ENCODE results near the gene CDK3. TPM values are rescaled to one million over a fixed set of nuclear protein-coding genes. Genes with fewer than 3 reads are reported as not detected.

Gene CDK3
- total RNA-seq, 4 donors from 2014 or later: 5.0 to 8.0 (median 5.8) TPM

GRCh38 chr17:76049836-76050537 lies 49.3 kb downstream of the CDK3 start:
- TF ChIP-seq CTCF (IDR thresholded peaks at IDR 0.05): no peak
- DNase-seq (ENCODE audit: low spot score) (no peak), ATAC-seq (ENCODE audit: low FRiP score) (no peak)

GRCh38 chr17:76050538-76051467 lies 50.1 kb downstream of the CDK3 start:
- DNase-seq (ENCODE audit: low spot score): no peak
- ATAC-seq (ENCODE audit: low FRiP score): no peak
- no peak for TF ChIP-seq CTCF (IDR thresholded peaks at IDR 0.05)

GRCh38 chr17:76051561-76051960 lies 50.9 kb downstream of the CDK3 start:
- TF ChIP-seq CTCF (IDR thresholded peaks at IDR 0.05): no peak
- ATAC-seq (ENCODE audit: low FRiP score): no peak
- no peak for DNase-seq (ENCODE audit: low spot score)

GRCh38 chr17:76053246-76054111 lies 52.8 kb downstream of the CDK3 start:
- TF ChIP-seq CTCF (IDR thresholded peaks at IDR 0.05): no peak
- ATAC-seq (ENCODE audit: low FRiP score): no peak
- no peak for DNase-seq (ENCODE audit: low spot score)

- no peak for TF ChIP-seq CTCF (IDR thresholded peaks at IDR 0.05)
Observed at GRCh38 chr17:76054112-76054476, 53.4 kb downstream of the CDK3 start.

More at GRCh38 chr17:76054112-76054476, 53.4 kb downstream of the CDK3 start:
- ATAC-seq (ENCODE audit: low FRiP score) (no peak), DNase-seq (ENCODE audit: low spot score) (no peak)

Other genes starting within 250 kb of the CDK3 start
- 10 to 100 TPM; 15.9 to 51.5 (median 28.5) TPM for gene GALK1, start 235.7 kb upstream of the CDK3 start, total RNA-seq
- gene UNK, start 216.0 kb upstream of the CDK3 start, total RNA-seq: 10 to 100 TPM; 19.4 to 38.9 (median 24.3) TPM
- 10 to 100 TPM in 2 of 4 donors, 1 to 10 TPM in 2; 3.2 to 27.1 (median 8.2) TPM for gene UNC13D, start 156.5 kb upstream of the CDK3 start, total RNA-seq
- gene WBP2, start 145.5 kb upstream of the CDK3 start, total RNA-seq: 10 to 100 TPM; 43.1 to 72.3 (median 50.2) TPM
- 10 to 100 TPM; 18.5 to 53.8 (median 29.6) TPM for gene TRIM47, start 122.3 kb upstream of the CDK3 start, total RNA-seq
- 10 to 100 TPM; 10.0 to 37.4 (median 16.2) TPM for gene TRIM65, start 103.9 kb upstream of the CDK3 start, total RNA-seq
- gene MRPL38, start 96.0 kb upstream of the CDK3 start, total RNA-seq: 10 to 100 TPM; 24.9 to 46.0 (median 35.6) TPM
- 1 to 10 TPM; 4.7 to 8.8 (median 7.0) TPM for gene FBF1, start 59.8 kb upstream of the CDK3 start, total RNA-seq
- gene ACOX1, start 21.7 kb upstream of the CDK3 start, total RNA-seq: 100 to 1,000 TPM in 3 of 4 donors, 10 to 100 TPM in 1; 63.7 to 176 (median 123) TPM
- 10 to 100 TPM; 17.5 to 28.6 (median 19.9) TPM for gene TEN1, start 21.6 kb upstream of the CDK3 start, total RNA-seq
- 1 to 10 TPM in 3 of 4 donors, under 1 TPM in 1; 0.47 to 3.7 (median 1.4) TPM for gene EVPL, start 26.5 kb downstream of the CDK3 start, total RNA-seq
- gene SRP68, start 71.7 kb downstream of the CDK3 start, total RNA-seq: 10 to 100 TPM; 42.3 to 62.0 (median 49.6) TPM
- under 1 TPM in 1 of 4 donors, not detected in 3; 0.50 TPM for gene GALR2, start 73.9 kb downstream of the CDK3 start, total RNA-seq
- not detected for gene ZACN, start 78.3 kb downstream of the CDK3 start, total RNA-seq
- gene EXOC7, start 102.9 kb downstream of the CDK3 start, total RNA-seq: 10 to 100 TPM; 69.3 to 93.9 (median 74.1) TPM
- under 1 TPM in 1 of 4 donors, not detected in 3; 0.46 TPM for gene FOXJ1, start 140.4 kb downstream of the CDK3 start, total RNA-seq
- 10 to 100 TPM in 3 of 4 donors, 1 to 10 TPM in 1; 8.4 to 23.5 (median 17.4) TPM for gene RNF157, start 239.6 kb downstream of the CDK3 start, total RNA-seq

Data from omental fat pad (tissue), 4 donors.